RWPE2 (cell line): Measurements from ENCODE around the gene SH2D3A.
A peak's percentile ranks its signal among the peaks of the same experiment; 100 is the strongest.
"Not testable (repeated sequence)": the region's sequence is repeated elsewhere in the genome, so short reads cannot be mapped to it uniquely, and the experiment has no call there.

ENCODE experiments used
- ATAC-seq: fragments of 200-7000 bp; cut with Tn5 transposase; 3 replicates; pipeline ENCODE4 v1.9.1; 2021; ENCODE audit warnings: low read depth
- DNase-seq: peaks from one replicate; pipeline ENCODE4 v3.0.0-alpha.2; 2020; ENCODE audit warnings: low spot score
- H3K27ac ChIP-seq: fragments of 450-650 bp; 2 replicates; pipeline ENCODE4 v1.5.1; 2017; ENCODE audit warnings: mild to moderate bottlenecking; ENCODE audit not compliant: poor library complexity, severe bottlenecking
- H3K27me3 ChIP-seq: fragments of 250-450 bp; sonication (Bioruptor Pico); 2 replicates; pipeline ENCODE4 v1.5.1; 2021; ENCODE audit warnings: mild to moderate bottlenecking, moderate library complexity; ENCODE audit not compliant: insufficient read depth, poor library complexity, severe bottlenecking
- H3K36me3 ChIP-seq: fragments of 250-450 bp; sonication (Bioruptor Pico); 2 replicates; pipeline ENCODE4 v1.5.1; 2020; ENCODE audit warnings: low read depth, mild to moderate bottlenecking, moderate library complexity
- H3K4me1 ChIP-seq: fragments of 250-450 bp; sonication (Bioruptor Pico); 2 replicates; pipeline ENCODE4 v1.5.1; 2021; ENCODE audit warnings: mild to moderate bottlenecking, moderate library complexity; ENCODE audit not compliant: insufficient read depth, poor library complexity, severe bottlenecking
- H3K4me3 ChIP-seq: fragments of 250-450 bp; sonication (Bioruptor Pico); 2 replicates; pipeline ENCODE4 v1.5.1; 2021; ENCODE audit warnings: mild to moderate bottlenecking, moderate library complexity; ENCODE audit not compliant: severe bottlenecking
- H3K9me3 ChIP-seq: fragments of 250-450 bp; sonication (Bioruptor Pico); 2 replicates; pipeline ENCODE4 v1.5.1; 2021; ENCODE audit warnings: mild to moderate bottlenecking, moderate library complexity; ENCODE audit not compliant: severe bottlenecking
- TF ChIP-seq, protein P1 (sequence below): fragments of 450-650 bp; IDR thresholded peaks from one replicate; pipeline ENCODE4 v1.5.1; 2017; ENCODE audit warnings: mild to moderate bottlenecking, moderate library complexity; ENCODE audit not compliant: poor library complexity, severe bottlenecking

Gene SH2D3A

DNA sequence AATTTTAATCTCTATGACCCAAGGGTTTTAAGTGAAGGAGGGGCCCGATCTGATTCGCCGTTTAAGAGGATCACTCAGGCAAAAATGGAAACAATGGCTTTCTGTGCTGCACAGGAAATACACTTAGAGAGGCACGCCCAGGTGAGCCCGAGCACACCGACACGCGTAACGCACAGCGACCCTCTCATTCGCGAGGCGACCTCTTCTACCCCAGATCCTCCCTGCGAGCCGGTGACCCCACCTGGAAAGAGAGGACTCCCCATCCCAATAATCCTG is 216 bp downstream of the SH2D3A start:
- peaks cover 39% of the 10 kb centered on the region for H3K36me3 ChIP-seq
- H3K9me3 ChIP-seq: no peaks in the 10 kb centered on the region
- peaks cover 7% of the 10 kb centered on the region for H3K4me1 ChIP-seq
- ATAC-seq (peak; percentile 46), DNase-seq (peak; percentile 68)
- TF ChIP-seq, protein P1, sequence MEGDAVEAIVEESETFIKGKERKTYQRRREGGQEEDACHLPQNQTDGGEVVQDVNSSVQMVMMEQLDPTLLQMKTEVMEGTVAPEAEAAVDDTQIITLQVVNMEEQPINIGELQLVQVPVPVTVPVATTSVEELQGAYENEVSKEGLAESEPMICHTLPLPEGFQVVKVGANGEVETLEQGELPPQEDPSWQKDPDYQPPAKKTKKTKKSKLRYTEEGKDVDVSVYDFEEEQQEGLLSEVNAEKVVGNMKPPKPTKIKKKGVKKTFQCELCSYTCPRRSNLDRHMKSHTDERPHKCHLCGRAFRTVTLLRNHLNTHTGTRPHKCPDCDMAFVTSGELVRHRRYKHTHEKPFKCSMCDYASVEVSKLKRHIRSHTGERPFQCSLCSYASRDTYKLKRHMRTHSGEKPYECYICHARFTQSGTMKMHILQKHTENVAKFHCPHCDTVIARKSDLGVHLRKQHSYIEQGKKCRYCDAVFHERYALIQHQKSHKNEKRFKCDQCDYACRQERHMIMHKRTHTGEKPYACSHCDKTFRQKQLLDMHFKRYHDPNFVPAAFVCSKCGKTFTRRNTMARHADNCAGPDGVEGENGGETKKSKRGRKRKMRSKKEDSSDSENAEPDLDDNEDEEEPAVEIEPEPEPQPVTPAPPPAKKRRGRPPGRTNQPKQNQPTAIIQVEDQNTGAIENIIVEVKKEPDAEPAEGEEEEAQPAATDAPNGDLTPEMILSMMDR: no peak
- peak overlapping the region; percentile 61 for H3K4me3 ChIP-seq
- peak overlapping the region; percentile 97 for H3K27ac ChIP-seq
- H3K27me3 ChIP-seq: no peaks in the 10 kb centered on the region

DNA sequence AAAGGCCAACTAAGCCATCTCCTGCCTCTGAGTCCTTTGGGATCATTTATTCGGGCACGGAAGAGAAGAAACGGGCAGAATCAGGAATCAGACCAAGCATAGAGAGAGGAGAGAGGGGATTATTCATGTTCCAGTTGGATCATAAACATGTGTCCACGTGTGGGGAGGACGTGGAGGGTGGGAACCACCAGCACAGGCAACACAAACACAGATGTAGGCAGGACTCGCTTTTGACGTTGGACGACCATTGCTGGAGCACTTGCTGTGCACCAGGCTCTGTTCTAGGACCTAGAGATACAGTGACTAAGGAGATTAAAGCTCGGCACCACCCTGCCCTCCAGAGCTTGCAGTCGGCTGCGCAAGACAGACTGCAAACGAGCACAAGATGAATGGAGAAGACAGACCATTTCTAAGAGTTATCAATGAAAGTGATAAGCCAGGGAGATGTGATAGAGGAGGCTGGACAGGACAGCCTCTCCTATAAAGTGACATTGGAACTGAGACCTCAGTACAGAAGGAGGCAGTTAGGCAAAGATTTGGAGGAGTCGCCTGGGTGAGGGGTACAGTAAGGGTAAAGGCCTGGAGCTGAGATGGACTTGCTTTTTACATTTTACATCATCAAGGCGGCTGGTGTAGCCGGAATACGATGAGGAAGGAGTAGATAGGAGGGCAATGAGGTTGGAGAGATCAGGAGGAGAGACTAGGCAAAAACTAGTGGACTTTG is 716 bp downstream of the SH2D3A start:
- H3K27me3 ChIP-seq: no peaks in the 10 kb centered on the region
- peak overlapping the region; percentile 61 for H3K4me3 ChIP-seq
- DNase-seq (no peak), ATAC-seq (peak; percentile 15; the same call in 2 of the 3 replicates)
- TF ChIP-seq, protein P1: no peak
- H3K9me3 ChIP-seq: no peaks in the 10 kb centered on the region
- H3K36me3 ChIP-seq: peaks cover 44% of the 10 kb centered on the region
- H3K4me1 ChIP-seq: peaks cover 7% of the 10 kb centered on the region
- peak overlapping the region; percentile 97 for H3K27ac ChIP-seq

DNA sequence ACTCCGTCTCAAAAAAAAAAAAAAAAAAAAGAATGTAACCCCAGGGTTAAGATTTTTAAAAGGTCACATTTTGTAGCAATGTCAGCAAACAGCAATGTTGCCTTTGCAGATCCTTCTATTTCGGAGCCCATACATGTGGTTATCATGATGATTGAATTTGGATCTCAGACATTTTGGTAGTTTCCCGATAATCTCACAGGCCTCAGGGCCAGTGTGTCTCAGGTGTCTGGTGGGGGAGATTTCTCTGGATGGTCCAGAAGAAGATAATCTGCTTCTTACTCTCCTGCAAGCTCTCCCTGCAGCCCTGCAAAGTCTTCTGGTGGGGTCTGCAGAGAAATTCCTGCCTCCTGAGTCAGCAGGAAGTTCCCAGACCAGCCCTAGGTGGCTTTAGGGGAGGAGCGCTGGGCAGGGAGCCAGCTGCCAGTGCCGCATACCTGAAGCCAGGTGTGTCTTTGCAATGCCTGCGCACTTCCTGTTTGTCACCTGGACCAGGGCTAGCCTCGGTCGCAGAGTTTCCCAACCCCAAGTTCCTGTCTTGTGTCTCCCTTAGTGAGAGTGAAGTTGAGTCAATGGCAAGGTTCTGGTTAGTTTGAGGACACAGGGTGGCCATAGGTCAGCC is 1.4 kb downstream of the SH2D3A start:
- peak overlapping the region; percentile 61 for H3K4me3 ChIP-seq

DNA sequence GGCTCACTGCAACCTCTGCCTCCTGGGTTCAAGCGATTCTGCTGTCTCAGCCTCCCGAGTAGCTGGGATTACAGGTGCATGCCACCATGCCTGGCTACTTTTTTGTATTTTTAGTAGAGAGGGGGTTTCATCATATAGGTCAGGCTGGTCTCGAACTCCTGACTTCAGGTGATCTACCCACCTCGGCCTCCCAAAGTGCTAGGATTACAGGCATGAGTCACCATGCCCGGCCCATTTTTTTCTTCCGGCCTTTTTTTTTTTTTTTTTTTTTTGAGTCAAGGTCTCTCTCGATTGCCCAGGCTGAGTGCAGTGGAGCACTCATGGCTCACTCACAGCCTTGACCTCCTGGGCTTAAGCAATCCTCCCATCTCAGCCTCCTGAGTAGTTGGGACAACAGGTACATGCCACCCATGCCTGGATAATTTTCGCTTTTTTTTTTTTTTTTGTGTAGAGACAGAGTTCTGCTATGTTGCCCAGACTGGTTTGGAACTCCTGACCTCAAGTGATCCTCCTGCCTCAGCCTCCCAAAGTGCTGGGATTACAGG is 4.9 kb downstream of the SH2D3A start:
- peaks cover 85% of the 10 kb centered on the region for H3K36me3 ChIP-seq
- ATAC-seq, H3K9me3 ChIP-seq: not testable (repeated sequence)

More for the DNA sequence above, 1.4 kb downstream of the SH2D3A start:
- Histone ChIP-seq H3K4me1 (peaks cover 7% of the 10 kb centered on the region), H3K9me3 (no peaks in the 10 kb centered on the region), H3K27ac (peak overlapping the region; percentile 97), H3K36me3 (peaks cover 50% of the 10 kb centered on the region), H3K27me3 (no peaks in the 10 kb centered on the region)
- TF ChIP-seq, protein P1: no peak
- ATAC-seq (peak; percentile 68), DNase-seq (peak; percentile 94)

DNA sequence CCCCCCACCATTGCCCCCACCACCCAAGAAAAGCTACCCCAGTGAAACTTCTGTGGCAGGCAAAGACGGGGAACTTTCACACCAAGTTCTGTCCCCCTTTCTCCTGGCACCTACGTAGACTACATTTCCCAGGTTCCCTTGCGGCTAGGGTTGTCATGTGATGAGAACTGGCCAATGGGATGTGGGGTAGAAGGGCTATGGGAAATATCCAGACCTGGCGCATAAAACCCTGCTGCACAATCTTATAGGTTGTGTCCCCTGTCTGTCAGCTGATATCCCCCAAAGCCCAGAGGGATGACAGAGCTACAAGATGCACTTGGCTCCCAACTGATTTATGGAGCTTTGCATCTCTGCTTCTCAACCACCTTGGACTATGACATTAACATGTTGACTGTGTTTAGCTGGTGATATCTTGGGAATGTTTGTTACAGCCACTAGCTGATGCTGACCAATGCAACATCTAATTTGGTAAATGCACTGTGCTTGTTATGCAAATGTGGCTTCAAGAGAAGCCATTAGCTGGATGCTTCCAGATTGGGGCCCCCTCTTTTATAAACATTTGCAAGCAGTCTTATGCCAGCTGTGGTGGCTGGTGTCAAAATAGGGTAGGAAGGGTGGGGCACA is 6.1 kb downstream of the SH2D3A start:
- TF ChIP-seq, protein P1: no peak
- H3K4me3 ChIP-seq: no peak overlapping the region
- H3K36me3 ChIP-seq: peaks cover 95% of the 10 kb centered on the region
- H3K9me3 ChIP-seq: no peaks in the 10 kb centered on the region
- H3K27ac ChIP-seq: no peak overlapping the region
- H3K4me1 ChIP-seq: peaks cover 7% of the 10 kb centered on the region
- no peak for ATAC-seq
- DNase-seq: no peak
- H3K27me3 ChIP-seq: no peaks in the 10 kb centered on the region

More for the DNA sequence above, 4.9 kb downstream of the SH2D3A start:
- H3K27ac ChIP-seq, H3K27me3 ChIP-seq, H3K4me1 ChIP-seq, H3K4me3 ChIP-seq, DNase-seq: not testable (repeated sequence)
